PC-3 (cell line): Measurements from ENCODE around the gene HSH2D. TPM values are rescaled to one million over a fixed set of nuclear protein-coding genes. Genes with fewer than 3 reads are reported as not detected.
A peak's percentile ranks its signal among the peaks of the same experiment; 100 is the strongest.

Experiments
- ATAC-seq: fragments of 200-7000 bp; cut with Tn5 transposase; 2 replicates; pipeline ENCODE4 v1.9.1; 2020; ENCODE audit warnings: mild to moderate bottlenecking, moderate library complexity
- Bru-seq: library from RNA; stranded (reverse); fragments of 400-500 nt; gene quantifications from one replicate; lab custom pipeline; 2021; lab: Mats Ljungman, UMichigan
- BruChase-seq, 2 experiments: library from RNA; stranded (reverse); fragments of 400-500 nt; gene quantifications; one replicate each; lab custom pipeline; 2021; lab: Mats Ljungman, UMichigan
- BruUV-seq: library from RNA; stranded (reverse); fragments of 400-500 nt; replicated peaks from 2 replicates; lab custom pipeline; 2021; lab: Mats Ljungman, UMichigan
- CTCF ChIA-PET: fragments of 300-600 bp; sonication (Branson Sonifier 250); formaldehyde crosslinking; loops from one replicate; lab custom pipeline; 2022; ENCODE audit warnings: antibody characterized with exemption; lab: Charles Lee
- POLR2A ChIA-PET: fragments of 300-600 bp; sonication (Branson Sonifier 250); formaldehyde crosslinking; loops from one replicate; lab custom pipeline; 2022; ENCODE audit warnings: antibody characterized with exemption; ENCODE audit not compliant: unreplicated experiment; lab: Charles Lee
- DNase-seq: peaks from one replicate; pipeline ENCODE4 v3.0.0-alpha.2; 2015
- H2AFZ ChIP-seq: fragments of 300-600 bp; sonication (generic); 2 replicates; pipeline ENCODE4 v1.6.0; 2016; ENCODE audit warnings: antibody characterized with exemption, low read length
- H3F3A ChIP-seq: fragments of 300-600 bp; sonication (generic); one replicate; pipeline ENCODE4 v1.6.0; 2017; ENCODE audit warnings: antibody characterized with exemption, low read length, control low read depth, mild to moderate bottlenecking; ENCODE audit not compliant: unreplicated experiment
- H3K27ac ChIP-seq: fragments of 300-600 bp; sonication (generic); 2 replicates; pipeline ENCODE4 v1.5.1; 2016; ENCODE audit warnings: mild to moderate bottlenecking, low read length
- H3K27me3 ChIP-seq: fragments of 300-600 bp; sonication (generic); 2 replicates; pipeline ENCODE4 v1.6.1; 2016; ENCODE audit warnings: low read length, mixed read lengths
- H3K36me3 ChIP-seq: fragments of 300-600 bp; sonication (generic); 2 replicates; pipeline ENCODE4 v1.6.1; 2016; ENCODE audit warnings: low read depth, mixed run types, low read length, mixed read lengths
- H3K4me1 ChIP-seq: fragments of 300-600 bp; sonication (generic); 2 replicates; pipeline ENCODE4 v1.5.1; 2016; ENCODE audit warnings: low read length; ENCODE audit not compliant: insufficient read depth
- H3K4me2 ChIP-seq: fragments of 300-600 bp; sonication (generic); 2 replicates; pipeline ENCODE4 v1.6.0; 2016; ENCODE audit warnings: low read length
- H3K4me3 ChIP-seq: fragments of 300-600 bp; sonication (generic); 2 replicates; pipeline ENCODE4 v1.5.1; 2016; ENCODE audit warnings: mild to moderate bottlenecking, low read length, mixed read lengths
- H3K79me2 ChIP-seq: fragments of 300-600 bp; sonication (generic); 2 replicates; pipeline ENCODE4 v1.6.1; 2017; ENCODE audit warnings: low read length, mixed read lengths
- H3K9ac ChIP-seq: fragments of 300-600 bp; sonication (generic); 2 replicates; pipeline ENCODE4 v1.6.0; 2016; ENCODE audit warnings: mild to moderate bottlenecking, low read length
- H3K9me2 ChIP-seq: fragments of 300-600 bp; sonication (generic); replicated peaks from 2 replicates; pipeline ENCODE4 v1.6.1; 2016; ENCODE audit warnings: mixed run types, low read length, mixed read lengths
- H3K9me3 ChIP-seq: fragments of 300-600 bp; sonication (generic); 2 replicates; pipeline ENCODE4 v1.6.1; 2016; ENCODE audit warnings: low read length, mixed read lengths
- H4K20me1 ChIP-seq: fragments of 300-600 bp; sonication (generic); 2 replicates; pipeline ENCODE4 v1.6.1; 2016; ENCODE audit warnings: low read length, mixed read lengths
- EZH2 ChIP-seq: fragments of 300-600 bp; sonication (generic); IDR thresholded peaks from one replicate; pipeline ENCODE4 v1.6.1; 2017; ENCODE audit warnings: antibody characterized with exemption, mild to moderate bottlenecking, low read length; ENCODE audit not compliant: unreplicated experiment
- EZH2phosphoT487 ChIP-seq: fragments of 300-600 bp; sonication (generic); IDR thresholded peaks from 2 replicates; pipeline ENCODE4 v1.6.1; 2018; ENCODE audit warnings: mild to moderate bottlenecking, antibody characterized with exemption, low read length, borderline replicate concordance
- intact Hi-C: fragments of 100-400 bp; cut with micrococcal nuclease; formaldehyde crosslinking; loops from 2 replicates; pipeline ENCODE4 v1.9.0; 2023
- long read RNA-seq: library from polyadenylated mRNA; unstranded; transcript quantifications from one replicate; pipeline ENCODE4 v2.0.0, GENCODE V29; 2021; ENCODE audit not compliant: unreplicated experiment
- total RNA-seq: library from RNA; depleted of rRNA; stranded (reverse); fragments of >200 nt; gene quantifications from 2 replicates; pipeline ENCODE4 v1.2.3, GENCODE V29; 2014; rRNA removed
- TF ChIP-seq, protein P1 (sequence below): fragments of 300-600 bp; sonication (generic); conservative IDR thresholded peaks from 2 replicates; pipeline ENCODE4 v1.5.1; 2017; ENCODE audit warnings: antibody characterized with exemption, low read depth, mild to moderate bottlenecking, low read length

Gene HSH2D, protein sequence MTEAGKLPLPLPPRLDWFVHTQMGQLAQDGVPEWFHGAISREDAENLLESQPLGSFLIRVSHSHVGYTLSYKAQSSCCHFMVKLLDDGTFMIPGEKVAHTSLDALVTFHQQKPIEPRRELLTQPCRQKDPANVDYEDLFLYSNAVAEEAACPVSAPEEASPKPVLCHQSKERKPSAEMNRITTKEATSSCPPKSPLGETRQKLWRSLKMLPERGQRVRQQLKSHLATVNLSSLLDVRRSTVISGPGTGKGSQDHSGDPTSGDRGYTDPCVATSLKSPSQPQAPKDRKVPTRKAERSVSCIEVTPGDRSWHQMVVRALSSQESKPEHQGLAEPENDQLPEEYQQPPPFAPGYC
- total RNA-seq (10.9 and 14.5 TPM in 2 replicates), Bru-seq, nascent RNA (percentile 50 among the genes with signal in this experiment), BruChase-seq, experiment 1, labeled RNA remaining after a 6-hour chase (percentile 52 among the genes with signal in this experiment), BruChase-seq, experiment 2, labeled RNA remaining after a 2-hour chase (percentile 53 among the genes with signal in this experiment)
- long read RNA-seq, partial matches to known transcripts: 4 of 19 reads
- long read RNA-seq, other reads (novel, unspliced or antisense): 13 of 19 reads

DNA sequence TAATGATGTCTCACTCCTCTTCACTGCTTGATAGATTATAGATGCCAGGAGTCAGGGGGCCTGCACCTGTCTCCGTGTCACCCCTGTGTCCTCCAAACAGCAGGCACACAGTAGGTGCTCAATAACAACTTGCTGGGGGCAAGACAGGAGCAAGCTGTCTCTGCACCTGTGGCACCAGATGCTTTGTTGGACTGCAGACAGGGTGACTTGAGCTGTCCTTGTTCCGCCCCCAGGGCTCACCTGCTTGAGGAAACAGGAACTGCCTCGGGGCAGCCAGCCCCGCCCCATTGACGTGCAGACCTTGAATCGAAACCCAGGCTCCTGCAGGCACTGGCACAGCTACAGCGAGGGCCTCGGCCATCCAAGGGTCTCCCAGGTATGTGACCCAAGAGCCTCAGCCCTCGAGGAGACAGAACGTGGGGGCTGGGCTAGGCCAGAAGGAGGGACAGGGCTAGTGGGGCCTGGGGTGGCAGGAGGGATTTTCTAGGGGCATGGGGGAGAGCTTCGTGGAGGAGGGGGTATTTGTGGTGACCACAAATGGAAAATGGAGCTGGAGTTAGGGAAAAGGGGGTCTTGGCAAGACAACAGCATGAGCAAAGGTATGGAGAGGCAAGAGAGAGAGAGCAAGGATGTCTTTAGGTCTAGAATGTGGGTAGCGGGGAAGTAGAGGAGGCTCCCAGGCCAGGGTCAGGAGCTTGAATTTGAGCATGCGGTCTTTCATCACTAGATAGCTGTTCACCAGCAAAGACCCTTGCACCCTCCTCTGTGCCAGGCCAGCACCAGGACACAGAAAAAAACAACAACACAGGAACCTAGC is at the start of gene HSH2D:
HSH2D (plus strand) TSS at position 287 of the 817 bp plus-strand sequence. CDS start 5,066 bp downstream, outside the sequence.
- Histone ChIP-seq H3K36me3 (no peaks in the 10 kb centered on the region), H4K20me1 (no peaks in the 10 kb centered on the region), H3K79me2 (peaks cover 7% of the 10 kb centered on the region), H3K9ac (peak within 1 kb of the TSS; percentile 89), H3K4me1 (peaks cover 13% of the 10 kb centered on the region), H2AFZ (0 out of 2 replicates have a peak within 1 kb of the TSS, but pooled peaks have one; percentile 14), H3F3A (no peaks in the 10 kb centered on the region), H3K27me3 (no peaks in the 10 kb centered on the region), H3K9me3 (no peaks in the 10 kb centered on the region), H3K9me2 (no peaks in the 10 kb centered on the region), H3K27ac (peak within 1 kb of the TSS; percentile 91), H3K4me3 (peak within 1 kb of the TSS; percentile 60), H3K4me2 (peak within 1 kb of the TSS; percentile 82)
- ChIA-PET CTCF (no interaction called here), POLR2A (interaction anchor here (0.5 to 1.0 kb wide), 3 partner anchors 38 to 306 kb away, joined by 3 to 4 read pairs (median 3); no protein-coding TSS in a partner anchor)
- ATAC-seq: peak; percentile 88
- TF ChIP-seq EZH2: no peak
- TF ChIP-seq, protein P1, sequence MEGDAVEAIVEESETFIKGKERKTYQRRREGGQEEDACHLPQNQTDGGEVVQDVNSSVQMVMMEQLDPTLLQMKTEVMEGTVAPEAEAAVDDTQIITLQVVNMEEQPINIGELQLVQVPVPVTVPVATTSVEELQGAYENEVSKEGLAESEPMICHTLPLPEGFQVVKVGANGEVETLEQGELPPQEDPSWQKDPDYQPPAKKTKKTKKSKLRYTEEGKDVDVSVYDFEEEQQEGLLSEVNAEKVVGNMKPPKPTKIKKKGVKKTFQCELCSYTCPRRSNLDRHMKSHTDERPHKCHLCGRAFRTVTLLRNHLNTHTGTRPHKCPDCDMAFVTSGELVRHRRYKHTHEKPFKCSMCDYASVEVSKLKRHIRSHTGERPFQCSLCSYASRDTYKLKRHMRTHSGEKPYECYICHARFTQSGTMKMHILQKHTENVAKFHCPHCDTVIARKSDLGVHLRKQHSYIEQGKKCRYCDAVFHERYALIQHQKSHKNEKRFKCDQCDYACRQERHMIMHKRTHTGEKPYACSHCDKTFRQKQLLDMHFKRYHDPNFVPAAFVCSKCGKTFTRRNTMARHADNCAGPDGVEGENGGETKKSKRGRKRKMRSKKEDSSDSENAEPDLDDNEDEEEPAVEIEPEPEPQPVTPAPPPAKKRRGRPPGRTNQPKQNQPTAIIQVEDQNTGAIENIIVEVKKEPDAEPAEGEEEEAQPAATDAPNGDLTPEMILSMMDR: no peak
- TF ChIP-seq EZH2phosphoT487: no peak
- BruUV-seq: TSS peak; percentile 78
- DNase-seq: peak; percentile 93
- intact Hi-C loops: no loop called here

DNA sequence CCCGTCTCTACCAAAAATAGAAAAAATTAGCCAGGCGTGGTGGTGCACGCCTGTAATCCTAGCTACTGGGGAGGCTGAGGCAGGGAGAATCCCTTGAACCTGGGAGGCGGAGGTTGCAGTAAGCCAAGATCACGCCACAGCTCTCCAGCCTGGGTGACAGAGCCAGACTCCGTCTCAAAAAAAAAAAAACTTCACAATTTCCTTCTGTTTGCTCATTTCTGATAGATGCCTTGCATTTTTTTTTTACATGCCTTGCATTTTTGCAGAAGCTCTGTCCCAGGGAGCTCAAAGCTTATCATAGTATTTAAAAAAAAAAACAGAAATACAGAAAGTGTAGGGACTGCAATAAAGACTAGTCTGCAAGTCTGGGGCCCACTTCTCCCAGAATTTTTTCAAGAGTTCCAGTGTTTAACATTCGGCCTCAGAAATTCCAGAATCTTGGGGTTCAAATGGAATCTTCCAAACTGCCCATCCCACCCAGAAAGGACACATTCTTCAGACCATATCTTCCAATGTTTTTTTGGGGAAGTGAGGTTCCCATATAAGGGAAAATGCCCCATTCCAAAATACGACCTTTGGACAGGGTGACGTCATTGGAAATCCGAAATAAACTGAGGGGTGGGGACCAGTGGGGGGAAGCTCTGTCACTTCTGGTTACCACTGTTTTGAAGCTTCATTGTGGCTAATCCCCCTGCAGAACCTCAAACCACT is 49.0 kb upstream of the HSH2D start:
- peaks cover 54% of the 10 kb centered on the region for H3K36me3 ChIP-seq
- H3K4me3 ChIP-seq: no peak overlapping the region
- POLR2A ChIA-PET: no interaction called here
- ATAC-seq (no peak), DNase-seq (no peak)
- H3K9me3 ChIP-seq: no peaks in the 10 kb centered on the region
- no peak overlapping the region for H3K4me2 ChIP-seq
- peak overlapping the region; percentile 73 for H3K27ac ChIP-seq
- H3K9ac ChIP-seq: no peak overlapping the region
- BruUV-seq: no TSS peak
- intact Hi-C loops: no loop called here
- no peaks in the 10 kb centered on the region for H3K27me3 ChIP-seq
- no peak overlapping the region for H2AFZ ChIP-seq
- peaks cover 27% of the 10 kb centered on the region for H3K4me1 ChIP-seq
- 0 out of 2 replicates have a peak, but pooled peaks cover 7% of the 10 kb centered on the region for H3K79me2 ChIP-seq
- H3K9me2 ChIP-seq: no peaks in the 10 kb centered on the region
- TF ChIP-seq EZH2 (no peak), EZH2phosphoT487 (no peak)
- TF ChIP-seq, protein P1: no peak
- H3F3A ChIP-seq: no peaks in the 10 kb centered on the region
- CTCF ChIA-PET: interaction anchor here (0.6 kb wide), 1 partner anchor 86 kb away, joined by 5 read pairs; no protein-coding TSS in a partner anchor
- no peaks in the 10 kb centered on the region for H4K20me1 ChIP-seq
